Stimulated activated effector memory CD8-positive, alpha-beta T cell treated with anti-CD3 and anti-CD28 coated beads, Interleukin-12 subunit alpha, Interleukin-12 subunit beta, amount 100 ng/mL, for 72 hours (primary cell): Measurements from ENCODE around the gene CMBL.

Experiments
- ATAC-seq: fragments of 150-1000 bp; cut with Tn5 transposase; 2 replicates; pipeline ENCODE4 v1.10.0; 2021
- DNase-seq, 2 donors: peaks; one replicate each; pipeline ENCODE4 v3.0.0; 2021 to 2022; ENCODE audit warnings: low spot score in 2 of 2
- H3K27ac Mint-ChIP-seq: one replicate; pipeline ENCODE4 v1.8.0; 2022; ENCODE audit warnings: mild to moderate bottlenecking, mixed read lengths
- H3K36me3 Mint-ChIP-seq: one replicate; pipeline ENCODE4 v1.8.0; 2022; ENCODE audit warnings: mild to moderate bottlenecking, mixed read lengths
- H3K4me1 Mint-ChIP-seq: one replicate; pipeline ENCODE4 v1.8.0; 2022; ENCODE audit warnings: mixed read lengths
- H3K4me3 Mint-ChIP-seq: one replicate; pipeline ENCODE4 v1.8.0; 2022; ENCODE audit warnings: mild to moderate bottlenecking, mixed read lengths
- H3K9me3 Mint-ChIP-seq: one replicate; pipeline ENCODE4 v1.8.0; 2022; ENCODE audit warnings: mixed read lengths

Gene CMBL

DNA sequence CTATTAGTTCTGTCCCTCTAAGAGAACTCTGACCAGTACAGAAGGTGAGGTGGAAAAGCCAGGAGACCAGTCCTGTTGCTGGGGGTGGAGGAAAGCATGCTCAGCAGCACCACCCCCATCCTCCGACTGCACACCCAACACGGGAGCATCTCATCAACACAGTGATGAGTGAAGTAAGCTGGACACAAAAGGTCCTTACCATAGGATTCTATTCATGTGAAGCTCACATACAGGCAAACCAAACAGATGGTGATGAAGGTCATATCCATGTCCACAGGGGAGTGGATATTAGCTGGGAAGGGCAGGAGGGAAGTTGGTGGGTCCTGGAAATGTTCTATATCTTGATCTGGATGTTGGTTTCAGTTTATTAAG is 31.0 kb upstream of the CMBL start:
- DNase-seq = no peak
- Mint-ChIP-seq H3K36me3 (no peaks in the 10 kb centered on the region), H3K9me3 (no peaks in the 10 kb centered on the region), H3K4me1 (peaks cover under 1% of the 10 kb centered on the region), H3K4me3 (no peak overlapping the region), H3K27ac (no peak overlapping the region)
- no peak for ATAC-seq

- H3K27ac Mint-ChIP-seq = no peak overlapping the region
- DNase-seq (no peak), ATAC-seq (no peak)
- no peaks in the 10 kb centered on the region for H3K36me3 Mint-ChIP-seq
- H3K4me1 Mint-ChIP-seq = peaks cover 8% of the 10 kb centered on the region
- no peaks in the 10 kb centered on the region for H3K9me3 Mint-ChIP-seq
- no peak overlapping the region for H3K4me3 Mint-ChIP-seq
These were observed 30.3 kb upstream of the CMBL start for GRCh38 chr5:10337986-10338385.

DNA sequence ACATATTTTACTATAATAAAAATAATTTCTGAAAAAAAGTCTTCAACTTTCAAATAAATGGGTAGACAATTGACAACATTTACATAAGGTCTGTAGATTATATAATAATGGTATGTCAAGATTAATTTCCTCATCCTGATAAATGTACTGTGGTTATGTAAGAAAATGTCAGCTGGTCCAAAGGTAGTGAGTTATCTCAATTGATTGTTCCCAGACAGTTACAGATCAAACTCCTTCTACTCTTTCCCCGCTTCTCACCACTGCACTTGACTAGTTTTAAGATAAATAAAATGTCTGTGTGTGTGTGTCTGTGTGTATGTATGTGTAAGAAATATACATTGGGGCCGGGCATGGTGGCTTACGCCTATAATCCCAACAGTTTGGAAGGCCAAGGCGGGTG is 29.4 kb upstream of the CMBL start:
- no peaks in the 10 kb centered on the region for H3K36me3 Mint-ChIP-seq
- H3K27ac Mint-ChIP-seq = no peak overlapping the region
- ATAC-seq (no peak), DNase-seq (no peak)
- H3K9me3 Mint-ChIP-seq = no peaks in the 10 kb centered on the region
- H3K4me3 Mint-ChIP-seq = no peak overlapping the region
- H3K4me1 Mint-ChIP-seq = peaks cover 8% of the 10 kb centered on the region

- Mint-ChIP-seq H3K36me3 (no peaks in the 10 kb centered on the region), H3K27ac (no peak overlapping the region), H3K4me1 (peaks cover 8% of the 10 kb centered on the region), H3K4me3 (no peak overlapping the region), H3K9me3 (no peaks in the 10 kb centered on the region)
- no peak for DNase-seq
- no peak for ATAC-seq
These were observed 28.2 kb upstream of the CMBL start for GRCh38 chr5:10335711-10336470.

GRCh38 chr5:10334831-10335230 is 27.1 kb upstream of the CMBL start:
- ATAC-seq (no peak), DNase-seq (no peak)
- H3K9me3 Mint-ChIP-seq = no peaks in the 10 kb centered on the region
- H3K27ac Mint-ChIP-seq = no peak overlapping the region
- H3K36me3 Mint-ChIP-seq = no peaks in the 10 kb centered on the region
- peaks cover 8% of the 10 kb centered on the region for H3K4me1 Mint-ChIP-seq
- no peak overlapping the region for H3K4me3 Mint-ChIP-seq

GRCh38 chr5:10333154-10334006 is 25.7 kb upstream of the CMBL start:
- no peaks in the 10 kb centered on the region for H3K36me3 Mint-ChIP-seq
- no peak overlapping the region for H3K27ac Mint-ChIP-seq
- no peaks in the 10 kb centered on the region for H3K9me3 Mint-ChIP-seq
- H3K4me3 Mint-ChIP-seq = peak overlapping the region; percentile 80
- DNase-seq = no peak
- peak; percentile 47 for ATAC-seq
- H3K4me1 Mint-ChIP-seq = peaks cover 8% of the 10 kb centered on the region

DNA sequence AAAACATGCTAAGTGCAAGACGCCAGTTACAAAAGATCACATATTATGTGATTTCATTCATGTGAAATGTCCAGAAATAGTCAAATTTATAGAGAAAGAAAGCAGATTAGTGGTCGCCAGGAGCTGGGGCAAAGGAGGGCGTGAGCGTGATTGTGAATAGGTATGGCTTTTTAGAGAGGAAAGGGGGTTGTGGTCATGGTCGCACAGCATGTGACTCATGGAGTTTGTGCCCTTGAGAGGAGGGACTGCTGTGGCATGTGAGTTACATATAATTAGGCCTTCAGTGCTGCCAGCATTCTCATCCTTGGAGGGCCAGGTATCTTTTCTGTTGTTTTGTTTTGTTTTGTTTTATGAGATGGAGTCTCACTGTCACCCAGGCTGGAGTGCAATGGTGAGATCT is 24.6 kb upstream of the CMBL start:
- Mint-ChIP-seq H3K27ac (no peak overlapping the region), H3K36me3 (no peaks in the 10 kb centered on the region), H3K4me1 (peaks cover 8% of the 10 kb centered on the region), H3K9me3 (no peaks in the 10 kb centered on the region), H3K4me3 (no peak overlapping the region)
- DNase-seq (no peak), ATAC-seq (peak; percentile 62)

- Mint-ChIP-seq H3K4me1 (peaks cover 8% of the 10 kb centered on the region), H3K36me3 (no peaks in the 10 kb centered on the region), H3K9me3 (no peaks in the 10 kb centered on the region), H3K4me3 (no peak overlapping the region), H3K27ac (no peak overlapping the region)
- no peak for ATAC-seq
- no peak for DNase-seq
These were observed 23.7 kb upstream of the CMBL start for GRCh38 chr5:10331341-10331796.

DNA sequence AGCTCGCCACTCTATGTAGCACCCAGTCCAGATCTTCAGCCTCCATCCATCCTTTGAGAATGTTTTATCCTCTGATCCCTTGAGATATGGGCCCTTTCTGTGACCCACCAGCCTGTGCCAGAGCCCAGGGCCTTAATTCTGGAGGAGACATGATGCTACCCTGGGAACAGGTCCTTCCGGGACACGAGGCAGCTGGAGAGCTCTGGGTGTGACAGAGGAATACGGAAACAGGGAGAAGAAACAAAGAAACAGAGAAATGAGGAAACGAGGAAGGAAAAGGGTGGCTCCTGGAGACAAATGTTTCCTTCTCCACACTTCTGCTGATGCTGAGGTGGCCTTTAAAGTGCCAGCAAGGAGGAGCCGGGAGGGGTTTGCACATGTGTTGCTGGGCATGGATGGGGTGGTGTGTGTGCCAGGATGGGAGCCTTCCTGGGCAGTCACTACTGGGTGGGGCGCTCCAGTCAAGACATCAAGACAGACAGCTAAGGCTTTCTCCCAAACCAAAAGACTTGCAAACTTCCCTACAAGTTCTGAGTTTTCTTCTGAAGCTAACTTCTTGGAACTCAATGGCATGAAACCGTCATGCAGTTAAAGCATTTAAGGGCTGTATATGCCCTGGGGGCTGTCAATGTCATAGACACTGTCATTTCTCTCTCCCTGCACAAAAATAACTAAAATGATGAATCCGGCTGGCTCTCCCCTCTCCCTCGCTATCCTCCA is 23.0 kb upstream of the CMBL start:
- Mint-ChIP-seq H3K36me3 (no peaks in the 10 kb centered on the region), H3K9me3 (no peaks in the 10 kb centered on the region), H3K27ac (no peak overlapping the region), H3K4me3 (no peak overlapping the region), H3K4me1 (peaks cover 8% of the 10 kb centered on the region)
- ATAC-seq (no peak), DNase-seq (no peak)

DNA sequence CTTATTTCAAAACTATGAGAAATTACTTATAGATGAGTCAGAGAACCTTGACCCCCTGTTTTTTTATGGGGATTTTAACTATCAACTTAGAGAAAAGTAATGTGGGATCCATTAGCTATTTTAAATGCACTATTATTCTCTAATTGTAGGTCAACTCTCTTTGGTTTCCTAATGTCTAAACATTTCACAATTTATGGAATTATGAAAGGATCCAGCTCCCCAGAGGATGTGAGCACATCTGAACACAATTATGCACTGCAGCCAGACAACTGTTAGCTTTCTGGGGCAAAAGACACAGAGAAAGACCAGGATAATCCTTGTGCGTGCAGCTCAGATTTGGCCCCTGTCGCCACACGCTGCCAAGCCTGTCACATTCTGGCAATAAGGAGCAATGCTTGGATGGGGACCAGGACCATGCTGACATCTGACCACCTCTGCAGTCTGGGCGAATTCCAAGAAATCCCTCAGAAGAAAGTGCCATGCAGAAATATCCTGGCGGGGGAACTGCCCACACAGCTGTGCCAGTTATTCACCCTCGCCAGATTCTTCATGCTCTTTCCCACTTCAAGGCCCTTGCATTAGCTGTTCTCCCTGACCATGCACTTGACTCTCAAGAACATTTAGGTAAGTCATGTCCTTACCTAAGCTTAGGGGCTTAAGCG is 22.2 kb upstream of the CMBL start:
- Mint-ChIP-seq H3K27ac (no peak overlapping the region), H3K9me3 (no peaks in the 10 kb centered on the region), H3K4me1 (peaks cover 8% of the 10 kb centered on the region), H3K36me3 (no peaks in the 10 kb centered on the region), H3K4me3 (no peak overlapping the region)
- DNase-seq (no peak), ATAC-seq (no peak)

DNA sequence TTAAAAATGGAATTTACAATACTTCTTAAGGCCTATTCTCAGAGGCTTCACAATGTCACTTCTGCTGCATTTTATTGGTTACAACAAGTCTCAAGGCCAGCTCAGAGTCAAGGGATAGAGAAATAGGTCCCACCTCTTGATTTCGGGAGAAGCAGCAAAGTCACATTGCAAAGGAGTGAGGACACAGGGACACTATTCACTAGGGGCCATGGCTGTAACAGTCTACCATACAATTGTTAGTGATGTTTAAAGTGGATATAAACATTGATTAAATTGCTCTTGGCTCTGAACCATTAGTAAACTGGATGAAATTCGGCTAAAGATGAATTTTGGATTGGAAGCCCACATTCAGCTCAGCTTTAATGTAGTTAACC is 21.7 kb upstream of the CMBL start:
- no peak for DNase-seq
- H3K27ac Mint-ChIP-seq = no peak overlapping the region
- no peaks in the 10 kb centered on the region for H3K9me3 Mint-ChIP-seq
- ATAC-seq = no peak
- H3K4me1 Mint-ChIP-seq = peaks cover 8% of the 10 kb centered on the region
- H3K4me3 Mint-ChIP-seq = no peak overlapping the region
- no peaks in the 10 kb centered on the region for H3K36me3 Mint-ChIP-seq

DNA sequence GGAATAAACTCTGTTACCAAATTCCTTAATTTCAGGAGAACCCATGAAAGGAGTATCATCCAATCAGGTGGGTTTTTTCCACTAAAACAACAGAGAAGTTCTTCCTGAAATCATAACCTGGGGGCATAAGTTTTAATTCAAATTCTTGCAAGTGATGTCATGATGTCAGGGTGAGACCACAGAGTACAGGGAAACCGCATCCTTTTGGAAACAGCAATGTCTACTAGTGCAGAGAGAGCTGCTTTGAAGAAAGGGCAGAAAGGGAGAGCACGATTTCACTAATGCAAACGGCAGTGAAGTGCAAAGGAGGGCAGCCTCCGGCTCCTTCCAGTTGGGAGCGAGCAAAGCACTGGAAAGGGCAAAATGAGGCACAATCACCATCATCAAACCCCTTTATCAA is 20.6 kb upstream of the CMBL start:
- no peak for DNase-seq
- no peaks in the 10 kb centered on the region for H3K9me3 Mint-ChIP-seq
- ATAC-seq = no peak
- H3K4me1 Mint-ChIP-seq = peaks cover 4% of the 10 kb centered on the region
- no peak overlapping the region for H3K4me3 Mint-ChIP-seq
- H3K27ac Mint-ChIP-seq = no peak overlapping the region
- no peaks in the 10 kb centered on the region for H3K36me3 Mint-ChIP-seq

DNA sequence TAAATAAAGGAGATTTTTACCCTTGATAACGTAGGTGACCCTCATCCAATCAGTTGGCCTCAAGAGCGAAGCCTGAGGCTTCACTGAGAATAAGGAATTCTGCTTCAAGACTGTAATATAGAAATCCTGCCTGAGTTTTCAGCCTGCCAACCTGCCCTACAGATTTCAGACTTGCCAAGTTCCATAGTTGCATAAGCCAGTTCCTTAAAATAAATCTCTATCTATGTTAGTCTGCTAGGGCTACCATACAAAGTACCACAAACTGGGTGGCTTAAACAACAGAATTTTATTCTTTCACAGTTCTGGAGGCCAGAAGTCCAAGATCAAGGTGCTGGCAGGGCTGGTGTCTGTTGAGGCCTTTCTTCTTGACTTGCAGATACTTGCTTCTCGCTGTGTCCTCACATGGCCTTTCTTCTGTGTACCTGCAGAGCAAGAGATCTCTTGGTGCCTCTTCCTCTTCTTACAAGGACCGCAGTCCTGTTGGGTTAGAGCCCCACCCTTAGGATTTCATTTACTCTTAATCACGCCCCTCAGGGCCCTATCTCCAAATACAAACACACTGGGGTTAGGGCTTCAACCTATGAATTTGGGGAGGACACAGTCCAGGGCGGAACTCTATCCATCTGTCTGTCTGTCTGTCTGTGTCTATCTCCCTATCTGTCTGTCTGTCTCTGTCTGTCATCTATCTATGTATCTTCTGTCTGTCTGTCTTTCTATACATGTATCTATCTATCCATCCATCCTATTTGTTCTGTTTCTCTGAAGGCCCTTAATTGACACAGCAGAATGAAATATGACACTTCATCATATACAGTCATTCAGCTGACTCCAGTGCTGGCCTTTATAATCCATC is 17.0 kb upstream of the CMBL start:
- Mint-ChIP-seq H3K9me3 (no peaks in the 10 kb centered on the region), H3K4me1 (no peaks in the 10 kb centered on the region), H3K4me3 (no peak overlapping the region), H3K27ac (no peak overlapping the region), H3K36me3 (no peaks in the 10 kb centered on the region)
- ATAC-seq (no peak), DNase-seq (no peak)

DNA sequence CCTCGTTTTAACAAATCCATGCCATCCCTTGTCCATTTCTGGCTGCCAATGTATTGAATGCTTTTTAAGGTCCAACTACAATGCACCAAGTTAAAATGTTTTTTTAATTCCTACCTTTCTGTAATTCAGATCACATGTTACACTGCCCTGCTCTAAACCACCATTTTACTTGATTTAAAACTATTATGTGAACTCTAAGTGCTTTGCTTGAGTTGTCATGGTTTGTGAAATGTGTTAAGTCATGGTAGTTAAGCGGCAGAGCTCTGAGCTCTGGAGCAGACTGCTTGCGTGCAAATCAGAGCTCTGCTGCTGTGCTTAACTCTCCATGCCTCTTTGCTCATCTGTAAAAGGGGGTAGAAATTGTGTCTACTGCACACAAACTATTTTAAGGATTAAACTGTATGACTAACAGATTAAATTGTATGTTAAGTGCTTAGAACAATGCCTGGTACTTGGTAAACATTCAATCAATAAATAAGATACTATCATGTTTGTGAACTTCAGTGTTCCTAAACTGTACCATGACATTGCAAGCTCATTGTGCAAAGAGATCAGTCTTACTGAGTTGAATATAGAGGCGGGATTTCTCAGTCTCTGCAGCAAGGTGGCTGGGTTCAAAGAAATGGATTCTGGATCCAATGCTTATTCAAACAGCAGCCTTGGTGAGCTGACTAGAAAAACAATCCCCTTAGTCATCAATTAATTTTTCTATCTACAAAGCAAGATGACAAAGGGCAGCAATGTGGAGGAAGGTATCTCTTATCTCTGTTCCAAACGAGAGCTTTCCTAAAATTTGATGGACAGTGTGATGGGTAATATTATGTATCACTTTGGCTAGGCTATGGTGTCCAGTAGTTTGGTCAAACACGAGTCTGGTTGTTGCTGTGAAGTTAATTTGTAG is 16.1 kb upstream of the CMBL start:
- Mint-ChIP-seq H3K4me3 (no peak overlapping the region), H3K4me1 (no peaks in the 10 kb centered on the region), H3K9me3 (no peaks in the 10 kb centered on the region), H3K36me3 (no peaks in the 10 kb centered on the region), H3K27ac (no peak overlapping the region)
- no peak for DNase-seq
- ATAC-seq = no peak
